GM19328 (cell line): Measurements from ENCODE around the gene PLCB1.

Experiments used
- ATAC-seq: cut with Tn5 transposase; IDR thresholded peaks from one replicate; pipeline ENCODE4 v1.9.1; 2021; ENCODE audit warnings: mild to moderate bottlenecking, moderate library complexity; ENCODE audit not compliant: unreplicated experiment

PLCB1 gene

DNA sequence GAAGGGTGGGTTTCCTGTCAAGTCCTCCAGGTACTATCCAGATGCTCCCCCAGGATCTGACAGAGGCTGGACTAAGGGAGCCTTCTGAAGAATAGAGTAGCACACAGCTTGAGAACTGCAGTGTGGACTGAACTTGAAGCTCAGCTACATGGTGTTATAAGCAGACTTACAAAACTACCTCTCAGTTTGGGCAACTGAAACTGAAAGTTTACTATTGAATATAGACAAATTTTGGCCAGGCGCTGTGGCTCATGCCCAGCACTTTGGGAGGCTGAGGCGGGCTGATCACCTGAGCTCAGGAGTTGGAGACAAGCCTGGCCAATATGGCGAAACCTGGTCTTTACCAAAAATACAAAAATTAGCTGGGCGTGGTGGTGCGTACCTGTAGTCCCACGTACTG lies 348.5 kb downstream of the PLCB1 start:
- ATAC-seq = no peak

DNA sequence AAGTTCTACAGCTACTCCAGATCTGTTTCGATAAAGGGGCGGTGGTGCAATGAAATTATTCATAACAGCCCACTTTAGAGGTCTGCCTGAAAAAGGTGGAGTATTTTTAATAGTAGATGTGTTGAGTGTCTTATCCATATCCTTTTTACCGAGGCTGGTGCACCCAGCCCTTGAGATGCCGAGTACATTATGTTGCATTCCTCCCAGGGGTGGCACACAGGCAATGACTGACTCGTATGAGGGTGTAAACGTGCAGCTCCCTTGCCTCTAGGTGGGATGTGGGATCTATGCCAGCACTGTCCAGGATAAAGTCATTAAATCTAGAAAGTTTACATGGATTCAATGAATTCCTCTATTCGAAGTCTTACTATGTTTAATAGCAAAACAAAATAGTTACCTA lies 355.6 kb downstream of the PLCB1 start:
- ATAC-seq = no peak

DNA sequence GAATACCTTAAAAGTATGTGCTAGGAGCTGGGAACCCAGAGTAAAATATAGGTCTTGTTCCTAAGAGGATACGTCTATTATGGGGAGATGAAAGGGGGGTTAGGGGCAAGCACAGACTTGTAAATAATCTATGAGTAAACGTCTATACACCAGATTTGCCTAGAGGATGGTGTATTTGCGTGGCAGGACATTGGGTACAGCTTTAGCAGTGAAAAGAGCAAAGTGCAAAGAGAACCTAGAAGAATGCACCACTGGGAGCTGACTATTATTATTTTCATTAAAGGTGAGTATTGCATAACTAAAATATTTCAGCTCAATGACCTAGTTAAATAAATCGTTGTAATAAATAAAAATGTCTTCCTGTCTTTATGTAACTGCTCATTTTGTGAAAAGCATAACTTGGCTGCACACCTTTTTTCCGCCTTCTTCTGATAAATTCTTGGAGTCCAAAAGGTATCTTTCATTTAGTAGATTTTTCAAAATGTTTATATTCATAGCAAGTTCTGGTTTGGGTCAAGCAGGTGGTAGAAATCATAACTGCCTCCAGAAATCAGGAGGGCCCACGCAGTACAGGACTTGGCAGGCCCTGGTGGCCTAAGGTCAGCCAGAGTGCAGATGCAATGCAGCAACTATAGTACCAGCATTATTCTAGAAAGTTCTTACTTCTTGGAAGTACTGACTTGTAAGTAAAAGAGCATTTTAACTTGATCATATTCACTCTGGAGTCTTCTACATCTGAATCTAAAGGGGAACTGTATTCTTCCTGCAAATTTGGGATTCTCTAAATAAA lies 357.2 kb downstream of the PLCB1 start:
- ATAC-seq = no peak

DNA sequence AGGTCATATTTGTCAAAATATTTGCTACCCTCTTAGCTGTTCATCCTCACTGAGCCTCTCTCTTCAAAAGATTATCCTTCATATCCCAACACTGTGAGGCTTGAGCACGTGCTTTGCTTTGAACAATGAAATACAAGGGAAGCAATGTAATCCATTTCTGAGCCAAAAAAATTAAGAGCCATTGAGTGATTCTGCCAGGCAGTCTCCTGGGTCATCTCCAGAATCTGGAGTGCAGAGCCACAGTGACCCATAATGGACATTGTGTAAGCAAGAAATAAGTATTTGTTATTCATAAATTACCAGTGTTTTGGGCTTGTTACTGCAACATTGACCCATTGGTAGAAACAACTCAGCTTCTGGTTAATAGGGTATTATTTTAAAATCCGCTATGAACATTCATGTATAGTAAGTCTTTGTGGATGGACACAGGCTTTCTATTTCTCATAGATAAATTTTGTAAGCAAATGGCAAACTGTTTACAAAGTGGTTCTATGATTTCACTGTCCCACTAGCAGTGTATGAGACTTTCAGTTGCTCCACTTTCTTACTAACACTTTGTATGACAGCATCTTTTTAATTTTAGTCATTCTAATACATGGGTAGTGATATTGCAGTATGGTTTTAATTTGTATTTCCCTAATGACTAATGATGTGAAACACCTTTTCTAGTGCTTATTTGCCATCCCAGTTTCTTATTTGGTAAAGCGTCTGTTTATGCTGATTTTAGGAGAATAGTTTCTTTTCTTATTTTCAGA lies 358.2 kb downstream of the PLCB1 start:
- ATAC-seq = no peak

DNA sequence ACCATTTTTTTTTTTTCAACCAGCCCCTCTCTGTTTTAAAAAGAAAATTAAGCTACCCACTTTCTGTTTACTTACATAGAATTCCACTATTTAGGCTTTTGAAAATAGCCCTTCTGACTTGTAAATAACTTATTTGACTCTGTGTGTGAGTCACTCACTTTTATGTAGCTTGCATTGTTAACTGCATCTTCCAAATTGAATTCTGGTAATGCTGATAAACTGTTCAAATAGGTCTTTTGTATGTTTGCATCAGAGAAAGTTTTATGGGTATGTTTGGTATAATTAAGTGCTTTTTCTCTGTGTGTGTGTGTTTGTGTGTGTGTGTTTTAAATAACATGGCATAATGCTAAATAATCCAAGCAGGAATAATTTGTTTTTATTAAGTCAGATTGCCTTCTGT lies 360.1 kb downstream of the PLCB1 start:
- ATAC-seq = no peak

DNA sequence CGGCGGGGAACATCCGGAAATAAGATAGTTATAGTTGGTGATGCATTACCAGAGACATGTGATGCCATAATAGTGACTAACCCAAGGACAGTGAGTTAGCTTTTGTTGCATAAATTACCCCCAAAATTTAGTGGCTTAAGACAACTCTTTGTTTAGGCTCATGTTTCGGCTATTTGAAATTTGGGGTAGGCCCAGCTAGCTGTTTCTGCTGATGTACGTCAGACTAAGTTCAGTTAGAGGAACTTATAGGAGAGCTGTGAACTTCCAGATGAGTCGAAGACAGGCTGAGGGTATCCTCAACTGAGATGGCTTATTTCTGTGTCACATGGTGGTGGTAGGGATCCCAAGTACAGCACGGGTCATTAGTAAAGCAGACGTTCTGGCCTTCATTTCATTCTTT lies 366.5 kb downstream of the PLCB1 start:
- ATAC-seq = no peak

DNA sequence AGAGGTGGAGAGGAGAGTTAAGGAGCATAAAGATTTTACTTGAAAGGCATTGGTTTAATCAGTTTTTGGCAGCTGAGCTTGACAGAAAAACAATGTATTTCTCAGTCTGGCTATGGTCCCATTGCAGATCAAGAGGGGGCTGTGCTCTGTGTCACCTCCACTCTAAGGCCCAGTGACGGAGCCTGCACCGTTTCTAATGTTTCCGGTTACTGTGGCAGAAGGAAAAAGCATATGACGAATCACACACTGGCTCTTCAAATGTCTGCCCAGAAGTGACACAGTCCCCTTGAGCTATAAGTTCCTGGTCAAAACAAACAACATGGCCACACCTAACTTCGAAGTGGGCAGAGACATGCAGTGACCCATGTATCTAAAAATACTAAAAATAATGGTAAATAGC lies 372.0 kb downstream of the PLCB1 start:
- ATAC-seq = no peak

DNA sequence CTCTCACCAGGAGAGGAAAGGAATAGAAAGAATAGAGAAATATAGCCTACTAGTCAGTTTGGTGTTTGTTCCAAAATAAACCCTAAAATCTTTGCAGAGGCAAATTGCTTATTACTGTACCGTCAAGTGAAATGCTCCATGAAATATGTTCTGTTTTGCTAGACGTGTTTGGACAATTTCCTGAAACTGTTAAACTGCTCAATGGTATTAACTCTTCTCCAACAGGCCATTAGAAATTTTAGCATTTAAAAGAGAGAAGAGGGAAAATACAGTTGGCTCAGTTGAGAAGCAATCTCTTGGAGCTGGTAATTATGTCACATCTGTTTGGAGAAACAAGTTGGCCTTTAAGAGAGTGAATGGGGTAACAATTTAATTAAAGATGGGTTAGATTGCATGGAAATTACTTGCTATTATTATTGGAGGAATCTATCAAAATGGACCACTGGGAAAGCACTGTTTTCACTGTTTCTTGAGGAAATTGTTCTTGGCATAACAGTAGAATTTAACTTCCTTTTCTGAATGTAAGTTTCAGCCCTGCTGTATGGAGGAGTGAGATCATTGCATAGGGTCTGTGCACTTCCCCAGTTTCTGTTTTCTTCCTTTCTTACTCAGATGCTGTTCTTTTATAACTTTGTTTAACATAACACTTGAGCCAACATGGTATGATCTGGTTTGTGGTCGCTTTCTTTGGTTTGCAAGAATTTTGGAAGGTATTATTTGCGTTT lies 373.6 kb downstream of the PLCB1 start:
- no peak for ATAC-seq

DNA sequence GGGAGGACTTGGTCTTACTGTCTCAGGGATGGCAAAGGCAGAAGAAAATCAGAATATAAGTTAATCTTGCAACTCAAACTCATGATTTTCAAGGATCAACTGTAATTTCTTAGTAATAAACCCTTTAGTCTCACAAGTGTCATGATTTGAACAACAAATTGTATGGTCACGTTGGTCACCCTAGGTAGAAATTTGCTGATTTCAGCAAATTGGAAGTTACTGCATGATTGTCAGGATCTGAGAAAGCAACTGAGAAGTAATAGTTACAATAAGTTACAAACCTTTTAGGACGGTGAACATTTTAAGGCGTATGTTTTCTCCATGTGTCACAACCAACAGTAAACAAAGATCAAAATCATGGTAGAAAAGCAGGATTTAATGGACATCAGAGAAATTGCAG lies 375.2 kb downstream of the PLCB1 start:
- no peak for ATAC-seq

DNA sequence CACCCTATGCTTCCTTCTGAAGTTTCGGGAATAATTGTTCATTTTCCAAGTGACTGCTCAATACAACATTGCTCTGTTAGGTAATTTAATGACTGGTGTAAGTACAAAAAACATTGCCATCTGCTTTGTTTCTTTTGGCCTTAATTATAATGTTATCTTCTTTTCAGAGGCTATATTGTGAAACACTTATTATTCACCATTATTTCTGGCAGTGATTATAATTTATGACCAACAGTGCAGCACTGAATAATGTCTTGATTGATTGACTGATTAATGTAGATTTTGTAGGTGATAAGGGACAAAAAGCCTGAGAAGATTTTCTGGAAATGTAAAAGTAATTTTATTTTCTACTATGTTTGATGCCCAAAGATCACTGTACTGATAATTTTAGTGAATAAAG lies 377.7 kb downstream of the PLCB1 start:
- no peak for ATAC-seq

DNA sequence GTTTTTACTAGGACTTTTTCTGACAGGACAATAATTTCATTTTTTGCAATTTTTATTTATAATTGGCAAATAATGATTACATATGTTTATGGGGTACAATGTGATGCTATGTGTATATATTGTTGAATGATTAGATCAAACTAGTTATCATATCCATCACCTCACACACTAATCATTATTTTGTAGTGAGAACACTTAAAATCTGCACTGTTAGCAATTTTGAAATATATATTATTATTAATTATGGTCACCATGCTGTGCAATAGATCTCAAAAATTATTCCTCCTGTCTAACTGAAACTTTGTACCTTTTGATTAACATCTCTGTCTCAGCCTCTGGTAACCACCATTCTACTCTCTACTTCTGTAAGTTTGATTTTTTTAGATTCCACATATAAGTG lies 378.7 kb downstream of the PLCB1 start:
- no peak for ATAC-seq

DNA sequence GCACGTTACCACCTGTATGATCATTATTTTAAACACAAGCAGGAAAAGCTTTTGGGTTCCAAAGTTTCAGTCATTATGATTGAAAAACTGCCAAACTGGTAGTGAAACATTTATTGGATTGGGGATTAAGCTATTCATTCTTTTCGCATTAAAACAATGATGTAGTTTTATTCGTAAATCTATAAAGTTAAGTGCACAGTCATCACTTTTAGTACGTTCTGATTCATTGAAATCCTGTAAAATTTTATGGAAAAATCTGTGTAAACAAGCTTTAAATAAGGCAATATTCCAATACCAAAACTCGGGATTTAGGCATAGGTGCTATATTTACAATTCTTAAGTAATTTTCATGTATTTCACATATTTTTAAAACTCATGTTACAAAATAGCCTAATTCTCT lies 379.9 kb downstream of the PLCB1 start:
- ATAC-seq = no peak

DNA sequence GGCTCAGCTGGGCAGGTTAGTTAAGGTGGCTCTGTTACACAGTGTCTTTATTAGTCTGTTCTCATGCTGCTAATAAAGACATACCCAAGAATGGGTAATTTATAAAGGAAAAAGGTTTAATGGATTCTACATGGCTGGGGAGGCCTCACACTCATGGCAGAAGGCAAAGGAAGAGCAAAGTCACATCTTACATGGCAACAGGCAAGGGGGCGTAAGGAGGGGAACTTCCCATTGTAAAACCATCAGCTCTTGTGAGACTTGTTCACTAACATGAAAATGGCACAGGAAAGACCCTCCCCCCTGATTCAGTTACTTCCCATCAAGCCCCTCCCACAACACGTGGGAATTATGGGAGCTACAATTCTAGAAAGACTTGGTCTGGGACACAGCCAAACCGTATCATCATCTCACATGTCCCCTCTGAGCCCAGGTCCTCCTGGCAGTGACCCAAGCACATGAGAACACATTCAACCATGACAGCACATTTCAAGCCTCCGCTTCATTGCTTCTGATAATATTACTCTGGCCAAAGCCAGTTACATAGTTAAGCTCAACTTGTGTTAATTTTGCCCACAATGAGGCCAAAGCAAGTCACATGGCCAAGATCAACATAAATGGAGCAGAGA lies 383.9 kb downstream of the PLCB1 start:
- no peak for ATAC-seq

DNA sequence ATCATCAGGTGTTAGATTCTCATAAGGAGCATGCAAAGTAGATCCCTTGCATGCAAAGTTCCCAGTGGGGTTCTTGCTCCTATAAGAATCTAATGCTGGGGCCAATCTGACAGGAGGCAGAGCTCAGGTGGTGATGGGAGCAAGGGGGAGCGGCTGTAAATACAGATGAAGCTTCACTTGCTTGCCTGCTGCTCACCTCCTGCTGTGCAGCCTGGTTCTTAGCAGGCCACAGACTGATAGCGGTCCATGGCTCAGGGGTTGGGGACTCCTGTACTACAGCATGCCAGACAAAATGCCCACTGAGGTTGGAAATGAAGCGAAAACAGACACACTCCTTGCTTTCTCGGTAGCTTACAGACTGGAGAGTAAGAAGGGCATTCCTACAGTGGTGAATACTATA lies 386.8 kb downstream of the PLCB1 start:
- no peak for ATAC-seq

DNA sequence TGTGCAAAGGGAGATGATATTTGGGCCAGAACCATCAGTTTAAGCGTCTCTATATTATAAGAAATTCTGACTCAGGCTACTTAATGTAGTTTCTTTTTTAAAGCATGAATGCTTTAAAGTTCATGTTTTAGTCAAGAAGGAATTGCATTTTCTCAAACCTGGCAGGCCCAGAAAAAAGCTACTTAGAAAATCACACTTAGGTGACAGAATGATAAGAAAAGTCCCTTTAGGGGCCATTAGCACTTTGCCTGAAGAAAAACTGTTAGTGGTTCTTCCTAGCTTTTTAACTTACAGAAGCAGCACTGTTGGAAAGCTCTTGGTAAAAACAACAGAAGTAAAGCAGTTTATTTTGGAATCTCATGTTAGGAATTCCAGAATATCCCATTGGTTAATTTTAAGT lies 387.8 kb downstream of the PLCB1 start:
- no peak for ATAC-seq

DNA sequence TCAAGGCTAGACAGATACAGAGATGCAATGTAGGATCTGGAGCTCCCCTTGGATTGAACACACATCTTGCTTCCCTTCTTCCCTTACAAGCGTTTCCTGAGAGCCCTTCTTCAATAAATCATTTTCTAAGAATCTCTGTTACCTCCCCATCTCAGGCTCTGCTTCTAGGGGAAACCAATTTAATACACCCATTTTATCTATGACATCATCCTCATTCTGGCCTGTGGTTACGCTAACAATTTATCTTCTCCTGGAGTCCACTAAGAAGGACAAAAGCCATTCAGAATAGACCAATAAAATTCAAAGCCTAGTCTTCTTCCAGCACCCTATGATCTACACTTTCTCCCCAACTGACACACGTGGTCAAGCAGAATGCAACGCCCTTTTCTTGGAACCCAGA lies 390.1 kb downstream of the PLCB1 start:
- ATAC-seq = no peak

DNA sequence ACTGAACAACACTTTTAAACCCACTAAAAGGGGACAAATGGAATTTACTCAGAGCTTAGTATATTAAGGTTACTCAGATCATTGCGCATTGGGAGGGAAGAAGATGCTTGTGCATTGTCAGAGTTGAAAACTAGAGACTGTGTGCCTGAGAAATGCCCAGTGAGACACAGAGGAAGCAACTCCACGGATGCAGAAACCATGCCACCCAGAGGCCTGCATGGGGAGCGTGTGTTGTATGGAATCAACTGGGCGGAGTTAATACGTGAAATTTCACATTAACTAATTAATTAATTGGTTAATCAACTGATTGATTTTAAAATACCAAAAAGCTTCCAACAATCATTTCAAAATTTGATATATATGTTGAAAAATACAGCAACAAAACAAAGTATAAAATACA lies 391.6 kb downstream of the PLCB1 start:
- ATAC-seq = no peak

DNA sequence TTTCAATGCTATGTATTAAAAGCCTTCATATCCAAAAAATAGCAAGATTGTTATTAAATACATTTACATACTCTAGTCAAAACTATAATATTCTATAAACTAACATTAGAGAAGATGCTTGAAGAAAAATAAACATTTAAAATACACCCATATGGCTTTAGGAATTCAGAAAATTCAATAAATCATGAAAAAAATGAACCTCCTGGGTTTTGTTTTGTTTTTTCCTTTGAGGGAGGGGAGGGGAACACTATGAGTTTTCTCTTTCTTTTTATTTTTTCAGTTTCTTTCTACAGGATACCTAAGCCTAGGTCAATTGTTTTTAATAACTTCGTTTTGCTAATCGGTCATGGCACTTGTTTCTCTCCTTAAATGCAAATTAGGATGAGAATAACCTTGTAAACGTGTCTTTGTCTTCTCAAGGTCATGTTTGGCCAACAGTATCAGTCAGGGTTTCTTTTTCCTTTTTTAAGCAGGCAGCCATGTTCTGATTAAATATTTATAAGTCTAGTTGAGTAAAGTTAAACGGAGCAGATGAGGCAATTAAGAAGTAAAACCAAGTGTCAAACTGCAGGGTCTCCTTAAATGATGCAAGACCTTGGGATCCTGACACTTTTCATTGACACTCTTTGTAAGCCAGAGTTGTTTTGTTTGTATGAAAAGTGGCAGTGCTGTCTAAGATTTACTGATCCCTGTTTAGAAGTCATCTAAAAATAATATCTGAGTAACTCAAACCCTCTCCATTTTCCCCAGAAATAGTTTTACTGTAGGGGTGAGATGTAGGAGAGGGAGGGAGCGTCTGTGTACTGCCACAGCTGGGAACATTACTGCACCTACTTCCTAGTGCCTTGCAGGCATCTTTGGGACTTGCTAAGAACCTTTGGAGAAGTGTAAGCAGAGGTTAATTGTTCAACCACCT lies 392.3 kb downstream of the PLCB1 start:
- ATAC-seq = no peak

DNA sequence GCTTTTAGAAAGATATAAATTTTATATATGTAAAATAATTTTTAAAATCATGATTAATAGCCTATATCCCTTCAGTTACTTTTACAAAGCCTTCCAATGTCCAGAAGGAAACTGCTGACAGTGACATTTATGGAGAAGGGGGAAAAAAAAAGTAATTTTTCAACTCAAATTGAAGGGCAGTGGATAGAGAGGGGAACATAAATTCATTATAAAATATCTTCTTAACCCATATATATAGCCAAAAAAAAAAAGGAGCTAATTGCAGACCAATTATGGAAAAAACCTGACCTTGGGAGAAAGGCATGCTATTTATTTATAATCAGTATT lies 392.9 kb downstream of the PLCB1 start:
- ATAC-seq = no peak

DNA sequence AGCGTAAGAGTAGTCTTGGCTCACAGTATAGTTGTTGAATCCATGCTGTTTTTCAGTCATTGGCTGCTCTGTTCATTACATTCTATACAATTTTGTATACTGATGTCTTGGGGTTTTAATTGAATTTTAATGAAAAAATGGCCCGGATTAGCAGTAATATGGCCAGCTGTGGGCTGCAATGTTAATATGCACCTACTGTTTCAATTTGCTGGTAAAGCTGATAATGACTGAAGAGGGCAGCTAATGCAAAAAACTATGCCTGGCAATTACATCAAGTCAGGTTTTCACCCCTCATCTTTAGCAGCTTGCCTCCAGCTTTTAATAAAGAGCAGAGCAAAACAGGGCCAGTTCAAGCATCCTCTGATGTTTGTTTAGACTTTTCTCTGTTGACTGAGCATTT lies 394.5 kb downstream of the PLCB1 start:
- no peak for ATAC-seq
